ENCODE measurements around the gene PARD3. TPM values are rescaled to one million over a fixed set of nuclear protein-coding genes. Genes with fewer than 3 reads are reported as not detected.
A peak's percentile ranks its signal among the peaks of the same experiment; 100 is the strongest.

The PARD3 gene
- total RNA-seq, 3 donors from 2014 or later, result 48.2 to 93.7 (median 60.6) TPM

GRCh38 chr10:34835908-34836508 is 20.9 kb upstream of the PARD3 start:
- no peaks in the 10 kb centered on the region for H3K27me3 ChIP-seq
- intact Hi-C loops (cut with DNase I; ENCODE audit: low total_unique reads), result no loop called here
- no peaks in the 10 kb centered on the region for H3K4me1 ChIP-seq
- H3K27ac ChIP-seq, result no peak overlapping the region
- H3K36me3 ChIP-seq, result no peaks in the 10 kb centered on the region
- DNase-seq (ENCODE audit: low spot score in 2 of 2), result no peak
- TF ChIP-seq CTCF (IDR thresholded peaks at IDR 0.05) (no peak), POLR2A (IDR thresholded peaks at IDR 0.05) (no peak), POLR2AphosphoS5 (IDR thresholded peaks at IDR 0.05) (no peak)
- no peak overlapping the region for H3K4me3 ChIP-seq
- H3K9me3 ChIP-seq, result no peaks in the 10 kb centered on the region

- intact Hi-C loops (cut with DNase I; ENCODE audit: low total_unique reads), result no loop called here
- TF ChIP-seq POLR2A (IDR thresholded peaks at IDR 0.05) (no peak), POLR2AphosphoS5 (IDR thresholded peaks at IDR 0.05) (peak in 2 of 3 donors; percentile 29 to 48)
- Histone ChIP-seq H3K4me3 (no peak overlapping the region), H3K27me3 (no peaks in the 10 kb centered on the region), H3K9me3 (no peaks in the 10 kb centered on the region), H3K27ac (peak overlapping the region; percentile 58), H3K4me1 (no peaks in the 10 kb centered on the region), H3K36me3 (no peaks in the 10 kb centered on the region)
- DNase-seq (ENCODE audit: low spot score in 2 of 2), result peak in 1 of 2 donors; percentile 90
Measured at GRCh38 chr10:34834274-34834673, 19.2 kb upstream of the PARD3 start.

- intact Hi-C loops (cut with DNase I; ENCODE audit: low total_unique reads), result no loop called here
- no peaks in the 10 kb centered on the region for H3K9me3 ChIP-seq
- no peak for DNase-seq (ENCODE audit: low spot score in 2 of 2)
- TF ChIP-seq POLR2AphosphoS5 (IDR thresholded peaks at IDR 0.05) (no peak), CTCF (IDR thresholded peaks at IDR 0.05) (no peak), POLR2A (IDR thresholded peaks at IDR 0.05) (no peak)
- no peak overlapping the region for H3K27ac ChIP-seq
- H3K4me3 ChIP-seq, result peak overlapping the region in 1 of 3 donors; percentile 10
- H3K27me3 ChIP-seq, result no peaks in the 10 kb centered on the region
- H3K4me1 ChIP-seq, result no peaks in the 10 kb centered on the region
- H3K36me3 ChIP-seq, result no peaks in the 10 kb centered on the region
Measured at GRCh38 chr10:34830217-34830822, 15.2 kb upstream of the PARD3 start.

GRCh38 chr10:34826857-34827766 is 12.0 kb upstream of the PARD3 start:
- Histone ChIP-seq H3K9me3 (no peaks in the 10 kb centered on the region), H3K27ac (no peak overlapping the region), H3K36me3 (no peaks in the 10 kb centered on the region), H3K4me3 (no peak overlapping the region), H3K27me3 (no peaks in the 10 kb centered on the region), H3K4me1 (no peaks in the 10 kb centered on the region)
- no peak for DNase-seq (ENCODE audit: low spot score in 2 of 2)
- intact Hi-C loops (cut with DNase I; ENCODE audit: low total_unique reads), result no loop called here
- no peak for TF ChIP-seq CTCF (IDR thresholded peaks at IDR 0.05)
- no peak for TF ChIP-seq POLR2AphosphoS5 (IDR thresholded peaks at IDR 0.05)
- no peak for TF ChIP-seq POLR2A (IDR thresholded peaks at IDR 0.05)

- intact Hi-C loops (cut with DNase I; ENCODE audit: low total_unique reads), result no loop called here
- TF ChIP-seq POLR2A (IDR thresholded peaks at IDR 0.05), result no peak
- TF ChIP-seq CTCF (IDR thresholded peaks at IDR 0.05), result no peak
- no peak for TF ChIP-seq POLR2AphosphoS5 (IDR thresholded peaks at IDR 0.05)
- Histone ChIP-seq H3K27ac (no peak overlapping the region), H3K9me3 (no peaks in the 10 kb centered on the region), H3K36me3 (no peaks in the 10 kb centered on the region), H3K4me3 (no peak overlapping the region), H3K4me1 (no peaks in the 10 kb centered on the region), H3K27me3 (no peaks in the 10 kb centered on the region)
- no peak for DNase-seq (ENCODE audit: low spot score in 2 of 2)
Measured at GRCh38 chr10:34826221-34826620, 11.1 kb upstream of the PARD3 start.
